K562 (cell line): ENCODE results near the gene SCARF2. TPM values are rescaled to one million over a fixed set of nuclear protein-coding genes. Genes with fewer than 3 reads are reported as not detected.
A peak's percentile ranks its signal among the peaks of the same experiment; 100 is the strongest.

ENCODE experiments used
- BDP1 ChIP-seq: IDR thresholded peaks from 3 replicates; pipeline ENCODE4 v1.6.1; 2011; ENCODE audit not compliant: insufficient read length, insufficient read depth
- E2F3 ChIP-seq: fragments of 250-450 bp; sonication (Bioruptor Pico); IDR thresholded peaks from 2 replicates; pipeline ENCODE4 v1.4.0; 2020; ENCODE audit warnings: mild to moderate bottlenecking
- IFI16 ChIP-seq: fragments of 250-450 bp; sonication (Bioruptor Pico); IDR thresholded peaks from 2 replicates; pipeline ENCODE4 v2.1.2; 2022; ENCODE audit warnings: mild to moderate bottlenecking, inconsistent platforms
- JUNB ChIP-seq: fragments of 450-650 bp; formaldehyde crosslinking; conservative IDR thresholded peaks from 2 replicates; pipeline ENCODE4 v1.4.0; 2020; ENCODE audit warnings: mild to moderate bottlenecking
- MTA2 ChIP-seq: fragments of 450-650 bp; IDR thresholded peaks from 2 replicates; pipeline ENCODE4 v1.6.1; 2016; ENCODE audit warnings: low read depth
- NCOA1 ChIP-seq: fragments of 450-650 bp; IDR thresholded peaks from 2 replicates; pipeline ENCODE4 v1.6.1; 2016; ENCODE audit warnings: low read depth
- RCOR1 ChIP-seq, 2 experiments: IDR thresholded peaks; 2 replicates each; pipeline ENCODE4 v1.6.1; 2012; ENCODE audit warnings: low read depth in 2 of 2, low read length in 2 of 2, borderline replicate concordance in 1 of 2, improper control_type of control experiment in 1 of 2
- SRSF3 ChIP-seq: fragments of 200-400 bp; formaldehyde crosslinking; IDR thresholded peaks from 2 replicates; pipeline ENCODE4 v1.6.1; 2016; ENCODE audit warnings: mild to moderate bottlenecking, low read length, moderate library complexity; ENCODE audit not compliant: insufficient read depth
- polyA plus RNA-seq, 8 experiments: library from polyadenylated mRNA; depleted of rRNA in 4 of 8; stranded (reverse) in 5 of 8; unstranded in 3 of 8; fragments of >200 nt; fragmentation: Nextera tagmentation in 2 of 8; fragmentation: Illumina TruSeq in 1 of 8; extraction: Ambion mirVana in 2 of 8; extraction: Trizol in 1 of 8; gene quantifications; 2 replicates each; pipeline versions ENCODE4 v1.2.1 to v1.2.3, GENCODE V29; 2011 to 2014; ENCODE audit warnings: inconsistent platforms in 1 of 8, missing spikeins in 1 of 8
- total RNA-seq, 7 experiments: library from RNA; depleted of rRNA in 6 of 7; stranded (reverse); fragments of >200 nt in 6 of 7; fragmentation: Illumina TruSeq in 2 of 7; extraction: Trizol in 2 of 7; gene quantifications; 2 replicates each; pipeline versions ENCODE4 v1.2.1 to v1.2.3, GENCODE V29; 2011 to 2021; ENCODE audit warnings: low replicate concordance in 1 of 7
- TF ChIP-seq, protein P1 (sequence below): fragments of 450-650 bp; formaldehyde crosslinking; IDR thresholded peaks from 2 replicates; pipeline ENCODE4 v1.4.0; 2020; ENCODE audit warnings: mild to moderate bottlenecking, moderate library complexity
- TF ChIP-seq, protein P2 (sequence below): fragments of 450-650 bp; conservative IDR thresholded peaks from 2 replicates; pipeline ENCODE4 v1.6.1; 2016; ENCODE audit warnings: missing genetic modification characterization, low read depth, mild to moderate bottlenecking, control low read depth, missing compliant biosample characterization
- TF ChIP-seq, protein P3 (sequence below): fragments of 450-650 bp; IDR thresholded peaks from 2 replicates; pipeline ENCODE4 v1.6.1; 2016; ENCODE audit warnings: mild to moderate bottlenecking
- TF ChIP-seq, protein P4 (sequence below): fragments of 250-450 bp; sonication (Bioruptor Pico); IDR thresholded peaks from 2 replicates; pipeline ENCODE4 v1.8.0; 2021; ENCODE audit warnings: moderate library complexity, mild to moderate bottlenecking, inconsistent platforms
- TF ChIP-seq, protein P5 (sequence below): sonication (generic); formaldehyde crosslinking; IDR thresholded peaks from 2 replicates; pipeline ENCODE4 v1.9.0; 2022; ENCODE audit warnings: mild to moderate bottlenecking, missing genetic modification reagents
- TF ChIP-seq, protein P6 (sequence below): fragments of 250-450 bp; sonication (Bioruptor Pico); IDR thresholded peaks from 2 replicates; pipeline ENCODE4 v1.4.0; 2020

Gene SCARF2
- total and polyA plus RNA-seq, 9 of the 15 experiments (the other 6 are each of a cell fraction or from before 2014, with no cell fraction given): 0.06 to 0.32 (median 0.21) TPM; not detected in 5

DNA sequence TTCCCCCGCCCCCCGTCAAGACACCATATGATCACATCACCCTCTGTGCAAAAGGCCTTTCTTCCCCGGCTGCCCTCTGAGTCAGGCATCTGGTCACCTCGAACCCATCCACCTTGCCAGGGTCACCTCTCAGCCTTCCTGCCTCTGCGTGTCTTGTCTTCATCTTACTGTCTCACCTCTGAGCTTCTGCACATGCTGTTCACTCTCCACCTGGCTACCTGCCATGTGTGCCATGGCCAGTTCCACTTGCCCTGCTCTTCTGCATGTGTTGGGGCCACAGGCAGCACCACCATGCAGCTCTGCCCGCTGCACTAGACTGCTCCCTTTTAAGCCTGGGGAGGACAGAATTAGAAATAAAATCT is 33.9 kb downstream of the SCARF2 start (continued):
- TF ChIP-seq, protein P1, sequence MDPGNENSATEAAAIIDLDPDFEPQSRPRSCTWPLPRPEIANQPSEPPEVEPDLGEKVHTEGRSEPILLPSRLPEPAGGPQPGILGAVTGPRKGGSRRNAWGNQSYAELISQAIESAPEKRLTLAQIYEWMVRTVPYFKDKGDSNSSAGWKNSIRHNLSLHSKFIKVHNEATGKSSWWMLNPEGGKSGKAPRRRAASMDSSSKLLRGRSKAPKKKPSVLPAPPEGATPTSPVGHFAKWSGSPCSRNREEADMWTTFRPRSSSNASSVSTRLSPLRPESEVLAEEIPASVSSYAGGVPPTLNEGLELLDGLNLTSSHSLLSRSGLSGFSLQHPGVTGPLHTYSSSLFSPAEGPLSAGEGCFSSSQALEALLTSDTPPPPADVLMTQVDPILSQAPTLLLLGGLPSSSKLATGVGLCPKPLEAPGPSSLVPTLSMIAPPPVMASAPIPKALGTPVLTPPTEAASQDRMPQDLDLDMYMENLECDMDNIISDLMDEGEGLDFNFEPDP (CRISPR knock-in tag): 0 out of 2 replicates have a peak, but pooled peaks have one; percentile 41
- TF ChIP-seq, protein P2, sequence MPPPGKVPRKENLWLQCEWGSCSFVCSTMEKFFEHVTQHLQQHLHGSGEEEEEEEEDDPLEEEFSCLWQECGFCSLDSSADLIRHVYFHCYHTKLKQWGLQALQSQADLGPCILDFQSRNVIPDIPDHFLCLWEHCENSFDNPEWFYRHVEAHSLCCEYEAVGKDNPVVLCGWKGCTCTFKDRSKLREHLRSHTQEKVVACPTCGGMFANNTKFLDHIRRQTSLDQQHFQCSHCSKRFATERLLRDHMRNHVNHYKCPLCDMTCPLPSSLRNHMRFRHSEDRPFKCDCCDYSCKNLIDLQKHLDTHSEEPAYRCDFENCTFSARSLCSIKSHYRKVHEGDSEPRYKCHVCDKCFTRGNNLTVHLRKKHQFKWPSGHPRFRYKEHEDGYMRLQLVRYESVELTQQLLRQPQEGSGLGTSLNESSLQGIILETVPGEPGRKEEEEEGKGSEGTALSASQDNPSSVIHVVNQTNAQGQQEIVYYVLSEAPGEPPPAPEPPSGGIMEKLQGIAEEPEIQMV: no peak
- peak; percentile 24; the same call in 1 of the 2 replicates for TF ChIP-seq JUNB (CRISPR knock-in tag)
- TF ChIP-seq BDP1: no peak
- TF ChIP-seq NCOA1: no peak
- TF ChIP-seq, protein P3, sequence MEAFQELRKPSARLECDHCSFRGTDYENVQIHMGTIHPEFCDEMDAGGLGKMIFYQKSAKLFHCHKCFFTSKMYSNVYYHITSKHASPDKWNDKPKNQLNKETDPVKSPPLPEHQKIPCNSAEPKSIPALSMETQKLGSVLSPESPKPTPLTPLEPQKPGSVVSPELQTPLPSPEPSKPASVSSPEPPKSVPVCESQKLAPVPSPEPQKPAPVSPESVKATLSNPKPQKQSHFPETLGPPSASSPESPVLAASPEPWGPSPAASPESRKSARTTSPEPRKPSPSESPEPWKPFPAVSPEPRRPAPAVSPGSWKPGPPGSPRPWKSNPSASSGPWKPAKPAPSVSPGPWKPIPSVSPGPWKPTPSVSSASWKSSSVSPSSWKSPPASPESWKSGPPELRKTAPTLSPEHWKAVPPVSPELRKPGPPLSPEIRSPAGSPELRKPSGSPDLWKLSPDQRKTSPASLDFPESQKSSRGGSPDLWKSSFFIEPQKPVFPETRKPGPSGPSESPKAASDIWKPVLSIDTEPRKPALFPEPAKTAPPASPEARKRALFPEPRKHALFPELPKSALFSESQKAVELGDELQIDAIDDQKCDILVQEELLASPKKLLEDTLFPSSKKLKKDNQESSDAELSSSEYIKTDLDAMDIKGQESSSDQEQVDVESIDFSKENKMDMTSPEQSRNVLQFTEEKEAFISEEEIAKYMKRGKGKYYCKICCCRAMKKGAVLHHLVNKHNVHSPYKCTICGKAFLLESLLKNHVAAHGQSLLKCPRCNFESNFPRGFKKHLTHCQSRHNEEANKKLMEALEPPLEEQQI: no peak
- TF ChIP-seq, protein P4, sequence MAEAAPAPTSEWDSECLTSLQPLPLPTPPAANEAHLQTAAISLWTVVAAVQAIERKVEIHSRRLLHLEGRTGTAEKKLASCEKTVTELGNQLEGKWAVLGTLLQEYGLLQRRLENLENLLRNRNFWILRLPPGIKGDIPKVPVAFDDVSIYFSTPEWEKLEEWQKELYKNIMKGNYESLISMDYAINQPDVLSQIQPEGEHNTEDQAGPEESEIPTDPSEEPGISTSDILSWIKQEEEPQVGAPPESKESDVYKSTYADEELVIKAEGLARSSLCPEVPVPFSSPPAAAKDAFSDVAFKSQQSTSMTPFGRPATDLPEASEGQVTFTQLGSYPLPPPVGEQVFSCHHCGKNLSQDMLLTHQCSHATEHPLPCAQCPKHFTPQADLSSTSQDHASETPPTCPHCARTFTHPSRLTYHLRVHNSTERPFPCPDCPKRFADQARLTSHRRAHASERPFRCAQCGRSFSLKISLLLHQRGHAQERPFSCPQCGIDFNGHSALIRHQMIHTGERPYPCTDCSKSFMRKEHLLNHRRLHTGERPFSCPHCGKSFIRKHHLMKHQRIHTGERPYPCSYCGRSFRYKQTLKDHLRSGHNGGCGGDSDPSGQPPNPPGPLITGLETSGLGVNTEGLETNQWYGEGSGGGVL (CRISPR knock-in tag): no peak
- TF ChIP-seq RCOR1 (IDR thresholded peaks at IDR 0.05; ENCODE audit: borderline replicate concordance in 1 of 2, low read depth in 2 of 2, low read length in 2 of 2): no peak
- TF ChIP-seq, protein P5, sequence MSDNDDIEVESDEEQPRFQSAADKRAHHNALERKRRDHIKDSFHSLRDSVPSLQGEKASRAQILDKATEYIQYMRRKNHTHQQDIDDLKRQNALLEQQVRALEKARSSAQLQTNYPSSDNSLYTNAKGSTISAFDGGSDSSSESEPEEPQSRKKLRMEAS (CRISPR knock-in tag): peak; percentile 35; the same call in 1 of the 2 replicates
- TF ChIP-seq, protein P6, sequence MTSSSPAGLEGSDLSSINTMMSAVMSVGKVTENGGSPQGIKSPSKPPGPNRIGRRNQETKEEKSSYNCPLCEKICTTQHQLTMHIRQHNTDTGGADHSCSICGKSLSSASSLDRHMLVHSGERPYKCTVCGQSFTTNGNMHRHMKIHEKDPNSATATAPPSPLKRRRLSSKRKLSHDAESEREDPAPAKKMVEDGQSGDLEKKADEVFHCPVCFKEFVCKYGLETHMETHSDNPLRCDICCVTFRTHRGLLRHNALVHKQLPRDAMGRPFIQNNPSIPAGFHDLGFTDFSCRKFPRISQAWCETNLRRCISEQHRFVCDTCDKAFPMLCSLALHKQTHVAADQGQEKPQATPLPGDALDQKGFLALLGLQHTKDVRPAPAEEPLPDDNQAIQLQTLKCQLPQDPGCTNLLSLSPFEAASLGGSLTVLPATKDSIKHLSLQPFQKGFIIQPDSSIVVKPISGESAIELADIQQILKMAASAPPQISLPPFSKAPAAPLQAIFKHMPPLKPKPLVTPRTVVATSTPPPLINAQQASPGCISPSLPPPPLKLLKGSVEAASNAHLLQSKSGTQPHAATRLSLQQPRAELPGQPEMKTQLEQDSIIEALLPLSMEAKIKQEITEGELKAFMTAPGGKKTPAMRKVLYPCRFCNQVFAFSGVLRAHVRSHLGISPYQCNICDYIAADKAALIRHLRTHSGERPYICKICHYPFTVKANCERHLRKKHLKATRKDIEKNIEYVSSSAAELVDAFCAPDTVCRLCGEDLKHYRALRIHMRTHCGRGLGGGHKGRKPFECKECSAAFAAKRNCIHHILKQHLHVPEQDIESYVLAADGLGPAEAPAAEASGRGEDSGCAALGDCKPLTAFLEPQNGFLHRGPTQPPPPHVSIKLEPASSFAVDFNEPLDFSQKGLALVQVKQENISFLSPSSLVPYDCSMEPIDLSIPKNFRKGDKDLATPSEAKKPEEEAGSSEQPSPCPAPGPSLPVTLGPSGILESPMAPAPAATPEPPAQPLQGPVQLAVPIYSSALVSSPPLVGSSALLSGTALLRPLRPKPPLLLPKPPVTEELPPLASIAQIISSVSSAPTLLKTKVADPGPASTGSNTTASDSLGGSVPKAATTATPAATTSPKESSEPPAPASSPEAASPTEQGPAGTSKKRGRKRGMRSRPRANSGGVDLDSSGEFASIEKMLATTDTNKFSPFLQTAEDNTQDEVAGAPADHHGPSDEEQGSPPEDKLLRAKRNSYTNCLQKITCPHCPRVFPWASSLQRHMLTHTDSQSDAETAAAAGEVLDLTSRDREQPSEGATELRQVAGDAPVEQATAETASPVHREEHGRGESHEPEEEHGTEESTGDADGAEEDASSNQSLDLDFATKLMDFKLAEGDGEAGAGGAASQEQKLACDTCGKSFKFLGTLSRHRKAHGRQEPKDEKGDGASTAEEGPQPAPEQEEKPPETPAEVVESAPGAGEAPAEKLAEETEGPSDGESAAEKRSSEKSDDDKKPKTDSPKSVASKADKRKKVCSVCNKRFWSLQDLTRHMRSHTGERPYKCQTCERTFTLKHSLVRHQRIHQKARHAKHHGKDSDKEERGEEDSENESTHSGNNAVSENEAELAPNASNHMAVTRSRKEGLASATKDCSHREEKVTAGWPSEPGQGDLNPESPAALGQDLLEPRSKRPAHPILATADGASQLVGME: 0 out of 2 replicates have a peak, but pooled peaks have one; percentile 27
- TF ChIP-seq IFI16 (CRISPR knock-in tag): no peak
- TF ChIP-seq E2F3 (CRISPR knock-in tag): no peak
- no peak for TF ChIP-seq SRSF3
- TF ChIP-seq MTA2: no peak
